K562 (cell line): ENCODE data around the gene C16orf86. TPM values are rescaled to one million over a fixed set of nuclear protein-coding genes. Genes with fewer than 3 reads are reported as not detected.

Source experiments
- ATAC-seq: fragments of 200-7000 bp; cut with Tn5 transposase; 3 replicates; pipeline ENCODE4 v1.9.1; 2020; ENCODE audit warnings: moderate library complexity
- BruUV-seq: library from RNA; stranded (reverse); fragments of 400-500 nt; replicated peaks from 2 replicates; lab custom pipeline; 2021; lab: Mats Ljungman, UMichigan
- CTCF ChIA-PET: fragments of 300-600 bp; formaldehyde crosslinking; extraction: SDS; loops from one replicate; lab custom pipeline; 2021; ENCODE audit warnings: low intra/inter-chr PET ratio; lab: Yijun Ruan, JAX
- POLR2A ChIA-PET: fragments of 300-600, 350-650 bp; sonication (Branson Sonifier 250); formaldehyde crosslinking; extraction: SDS; loops from one replicate; lab custom pipeline; 2021; ENCODE audit warnings: antibody characterized with exemption, inconsistent platforms; lab: Yijun Ruan, JAX
- DNase-seq, 4 experiments: peaks; one replicate each; pipeline versions ENCODE4 v3.0.0 to v3.0.0-alpha.2; 2011 to 2018; ENCODE audit warnings: low spot score in 3 of 4, mixed read lengths in 3 of 4; ENCODE audit errors: extremely low read depth in 1 of 4
- FAIRE-seq: peaks from 2 replicates; lab custom pipeline; 2011; peaks lifted over from hg19 to GRCh38; lab: Jason Lieb, UNC
- H2AFZ ChIP-seq: 2 replicates; pipeline ENCODE4 v1.6.0; 2011; ENCODE audit warnings: low read depth, low read length, control low read depth, inconsistent platforms
- H3K27ac ChIP-seq: fragments of 200-600 bp; 3 replicates; pipeline ENCODE4 v1.8.0; 2011; ENCODE audit warnings: low read depth, mild to moderate bottlenecking, control low read depth, inconsistent platforms, low read length, moderate library complexity, mixed read lengths; ENCODE audit errors: extremely low read depth
- H3K27me3 ChIP-seq, 2 experiments: fragments of 300-600 bp in 1 of 2; 2 replicates in 1 of 2; 3 replicates in 1 of 2; pipeline versions ENCODE4 v1.6.0 to v1.8.0; 2011; ENCODE audit warnings: inconsistent platforms in 2 of 2, low read length in 2 of 2, mild to moderate bottlenecking in 1 of 2, mixed read lengths in 1 of 2, moderate library complexity in 1 of 2; ENCODE audit not compliant: control insufficient read depth in 2 of 2, insufficient read depth in 2 of 2
- H3K36me3 ChIP-seq: fragments of 300-600 bp; 3 replicates; pipeline ENCODE4 v1.8.0; 2011; ENCODE audit warnings: mild to moderate bottlenecking, low read length, inconsistent platforms; ENCODE audit not compliant: control insufficient read depth, insufficient read depth
- H3K4me1 ChIP-seq, 2 experiments: fragments of 200-600 bp in 1 of 2; replicated peaks in 1 of 2; 2 replicates in 1 of 2; 3 replicates in 1 of 2; pipeline versions ENCODE4 v1.5.1 to v1.8.0; 2011; ENCODE audit warnings: inconsistent platforms in 2 of 2, low read length in 2 of 2, mild to moderate bottlenecking in 1 of 2, mixed read lengths in 1 of 2, moderate library complexity in 1 of 2; ENCODE audit not compliant: control insufficient read depth in 2 of 2, insufficient read depth in 2 of 2
- H3K4me2 ChIP-seq: 2 replicates; pipeline ENCODE4 v1.6.1; 2011; ENCODE audit warnings: low read length, control low read depth, inconsistent platforms, mixed read lengths; ENCODE audit not compliant: insufficient read depth
- H3K4me3 ChIP-seq: fragments of 200-600 bp; sonication (generic), shearing (Covaris generic); 2 replicates; pipeline ENCODE4 v1.5.1; 2016; ENCODE audit warnings: control low read depth, inconsistent platforms
- H3K79me2 ChIP-seq: fragments of 200-600 bp; 3 replicates; pipeline ENCODE4 v1.8.0; 2011; ENCODE audit warnings: low read length, inconsistent platforms; ENCODE audit not compliant: control insufficient read depth, insufficient read depth
- H3K9ac ChIP-seq, 2 experiments: 2 replicates each; pipeline versions ENCODE4 v1.6.0 to v1.6.1; 2011; ENCODE audit warnings: low read depth in 2 of 2, low read length in 2 of 2, control low read depth in 1 of 2, inconsistent platforms in 1 of 2, mild to moderate bottlenecking in 1 of 2, mixed read lengths in 1 of 2; ENCODE audit not compliant: insufficient read depth in 1 of 2
- H3K9me1 ChIP-seq: one replicate; pipeline ENCODE4 v1.6.0; 2011; ENCODE audit warnings: inconsistent platforms, mild to moderate bottlenecking, low read length, moderate library complexity; ENCODE audit not compliant: control insufficient read depth, insufficient read depth
- H3K9me3 ChIP-seq: replicated peaks from 2 replicates; pipeline ENCODE4 v1.5.1; 2011; ENCODE audit warnings: low read depth, low read length, inconsistent platforms; ENCODE audit not compliant: control insufficient read depth, insufficient read depth
- H4K20me1 ChIP-seq: replicated peaks from 2 replicates; pipeline ENCODE4 v1.6.1; 2011; ENCODE audit warnings: low read length, inconsistent platforms, mixed read lengths; ENCODE audit not compliant: control insufficient read depth, insufficient read depth
- MAFG ChIP-seq: fragments of 450-650 bp; conservative IDR thresholded peaks from 2 replicates; pipeline ENCODE4 v1.6.1; 2016; ENCODE audit warnings: missing genetic modification characterization, missing compliant biosample characterization
- MEIS2 ChIP-seq: fragments of 450-650 bp; IDR thresholded peaks from 2 replicates; pipeline ENCODE4 v1.6.1; 2014; ENCODE audit warnings: mild to moderate bottlenecking; ENCODE audit not compliant: partially characterized antibody
- ZBTB9 ChIP-seq: fragments of 450-650 bp; formaldehyde crosslinking; IDR thresholded peaks from 2 replicates; pipeline ENCODE4 v1.4.0; 2020; ENCODE audit warnings: mild to moderate bottlenecking, moderate library complexity
- WGBS: fragments of 100-300 bp; shearing (Covaris generic); methylation state at CpG from one replicate; pipeline ENCODE4 v1.1.6; 2016; ENCODE audit warnings: low coverage, mixed read lengths; ENCODE audit not compliant: insufficient coverage; ENCODE audit errors: missing lambda C conversion rate; 5-methylcytosine and 5-hydroxymethylcytosine counted together
- in situ Hi-C: fragments of 300-500 bp; cut with MboI; formaldehyde crosslinking; loops from 4 replicates; pipeline ENCODE4 v1.15.0; 2018; ENCODE audit warnings: inconsistent platforms, mixed read lengths
- intact Hi-C: fragments of 100-400 bp; cut with micrococcal nuclease; formaldehyde crosslinking; loops from 2 replicates; pipeline ENCODE4 v1.14.2; 2022
- polyA plus RNA-seq, 8 experiments: library from polyadenylated mRNA; depleted of rRNA in 4 of 8; stranded (reverse) in 5 of 8; unstranded in 3 of 8; fragments of >200 nt; fragmentation: Nextera tagmentation in 2 of 8; fragmentation: Illumina TruSeq in 1 of 8; extraction: Ambion mirVana in 2 of 8; extraction: Trizol in 1 of 8; gene quantifications; 2 replicates each; pipeline versions ENCODE4 v1.2.1 to v1.2.3, GENCODE V29; 2011 to 2014; ENCODE audit warnings: inconsistent platforms in 1 of 8, missing spikeins in 1 of 8
- total RNA-seq, 7 experiments: library from RNA; depleted of rRNA in 6 of 7; stranded (reverse); fragments of >200 nt in 6 of 7; fragmentation: Illumina TruSeq in 2 of 7; extraction: Trizol in 2 of 7; gene quantifications; 2 replicates each; pipeline versions ENCODE4 v1.2.1 to v1.2.3, GENCODE V29; 2011 to 2021; ENCODE audit warnings: low replicate concordance in 1 of 7
- TF ChIP-seq, protein P1 (sequence below): fragments of 200-400 bp; formaldehyde crosslinking; IDR thresholded peaks from 2 replicates; pipeline ENCODE4 v1.6.1; 2017; ENCODE audit warnings: mild to moderate bottlenecking, low read depth, low read length, moderate library complexity

The C16orf86 gene
- total and polyA plus RNA-seq, 9 of the 15 experiments (the other 6 are each of a cell fraction or from before 2014, with no cell fraction given) = 0.13 to 1.2 (median 0.27) TPM; not detected in 3

DNA sequence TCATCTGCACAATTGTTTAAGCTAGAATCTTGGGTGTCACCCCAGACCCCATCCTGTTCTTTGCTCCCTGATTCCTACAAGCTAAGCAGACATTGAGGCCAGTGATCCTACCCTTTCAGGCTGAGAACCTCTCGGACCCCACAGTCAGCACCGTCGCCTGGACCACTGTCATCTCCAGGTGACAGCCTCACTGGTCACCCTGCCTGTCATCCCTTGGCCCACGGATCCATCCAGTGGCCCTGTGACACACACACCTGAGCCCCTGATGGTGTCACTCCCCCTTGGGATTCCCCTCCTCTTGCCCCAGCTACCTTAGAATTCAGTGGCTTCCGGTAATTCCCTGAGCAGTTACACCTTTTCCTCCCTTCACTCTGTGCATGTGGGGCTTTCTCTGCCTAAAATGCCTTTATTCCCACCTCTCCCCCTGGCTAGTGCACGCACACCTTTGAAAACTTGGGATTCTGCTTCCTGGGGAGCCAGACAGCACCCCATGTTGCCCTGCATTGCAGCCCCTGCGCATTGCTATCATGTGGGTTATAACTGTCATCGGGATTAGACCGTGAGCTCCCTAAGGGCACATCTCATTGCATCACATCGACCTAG, 3.0 kb downstream of the C16orf86 start:
- no peaks in the 10 kb centered on the region for H3K9me1 ChIP-seq
- peak overlapping the region in 1 of 2 experiments; percentile 71; a peak in 2 of 4 replicates for H3K9ac ChIP-seq
- no peak overlapping the region for H2AFZ ChIP-seq
- BruUV-seq = no TSS peak
- H3K79me2 ChIP-seq = peaks cover 3% of the 10 kb centered on the region; the same call in 1 of the 3 replicates
- H3K4me2 ChIP-seq = no peak overlapping the region
- no peaks in the 10 kb centered on the region for H3K36me3 ChIP-seq
- H4K20me1 ChIP-seq = peaks cover 2% of the 10 kb centered on the region; the same call in 1 of the 2 replicates
- intact Hi-C loops (loop anchor here (5.0 kb wide), 2 partner anchors 138 to 373 kb away; partner anchors contain the start of genes RANBP10 and TSNAXIP1), in situ Hi-C loops (loop anchor here (5.0 to 10.0 kb wide), 2 partner anchors 258 to 375 kb away; no protein-coding TSS in a partner anchor)
- WGBS = 35% methylated on average over 10 of the region's 10 CpGs
- no peak overlapping the region for H3K4me3 ChIP-seq
- H3K27ac ChIP-seq = no peak overlapping the region
- H3K27me3 ChIP-seq = no peaks in the 10 kb centered on the region
- TF ChIP-seq MAFG (tag) = no peak
- TF ChIP-seq MEIS2 = no peak
- TF ChIP-seq, protein P1, sequence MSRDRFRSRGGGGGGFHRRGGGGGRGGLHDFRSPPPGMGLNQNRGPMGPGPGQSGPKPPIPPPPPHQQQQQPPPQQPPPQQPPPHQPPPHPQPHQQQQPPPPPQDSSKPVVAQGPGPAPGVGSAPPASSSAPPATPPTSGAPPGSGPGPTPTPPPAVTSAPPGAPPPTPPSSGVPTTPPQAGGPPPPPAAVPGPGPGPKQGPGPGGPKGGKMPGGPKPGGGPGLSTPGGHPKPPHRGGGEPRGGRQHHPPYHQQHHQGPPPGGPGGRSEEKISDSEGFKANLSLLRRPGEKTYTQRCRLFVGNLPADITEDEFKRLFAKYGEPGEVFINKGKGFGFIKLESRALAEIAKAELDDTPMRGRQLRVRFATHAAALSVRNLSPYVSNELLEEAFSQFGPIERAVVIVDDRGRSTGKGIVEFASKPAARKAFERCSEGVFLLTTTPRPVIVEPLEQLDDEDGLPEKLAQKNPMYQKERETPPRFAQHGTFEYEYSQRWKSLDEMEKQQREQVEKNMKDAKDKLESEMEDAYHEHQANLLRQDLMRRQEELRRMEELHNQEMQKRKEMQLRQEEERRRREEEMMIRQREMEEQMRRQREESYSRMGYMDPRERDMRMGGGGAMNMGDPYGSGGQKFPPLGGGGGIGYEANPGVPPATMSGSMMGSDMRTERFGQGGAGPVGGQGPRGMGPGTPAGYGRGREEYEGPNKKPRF = no peak
- no peak for TF ChIP-seq ZBTB9
- no peaks in the 10 kb centered on the region for H3K9me3 ChIP-seq
- ATAC-seq (no peak), FAIRE-seq (no peak), DNase-seq (no peak)
- POLR2A ChIA-PET = interaction anchor here (0.6 to 1.2 kb wide), 3 partner anchors 128 to 663 kb away, joined by 3 read pairs; no protein-coding TSS in a partner anchor
- H3K4me1 ChIP-seq = peaks cover 14 to 34% of the 10 kb centered on the region in 2 experiments
- CTCF ChIA-PET = interaction anchor here (2.2 to 3.0 kb wide), 2 partner anchors 148 to 176 kb away, joined by 10 to 25 read pairs; no protein-coding TSS in a partner anchor
